Ovary (tissue), 9 donors: ENCODE measurements around the gene PDXP. TPM values are rescaled to one million over a fixed set of nuclear protein-coding genes. Genes with fewer than 3 reads are reported as not detected.

Source experiments
- DNase-seq, 5 donors: peaks; one replicate each; pipeline ENCODE4 v3.0.0-alpha.2; 2019 to 2020
- H3K27ac ChIP-seq, 2 donors: fragments of 200-600 bp; one replicate each; pipeline versions ENCODE4 v1.5.1 to v1.8.0; 2019 to 2022
- H3K27me3 ChIP-seq: fragments of 200-600 bp; one replicate; pipeline ENCODE4 v1.8.0; 2022
- H3K36me3 ChIP-seq: fragments of 200-600 bp; sonication (generic); one replicate; pipeline ENCODE4 v1.5.1; 2019
- H3K4me1 ChIP-seq: one replicate; pipeline ENCODE4 v1.8.1; 2013; ENCODE audit warnings: mild to moderate bottlenecking, moderate library complexity; ENCODE audit not compliant: insufficient read depth
- H3K4me3 ChIP-seq: fragments of 200-600 bp; sonication (generic); one replicate; pipeline ENCODE4 v1.5.1; 2017
- H3K9me3 ChIP-seq, 2 donors: fragments of 200-600 bp in 1 of 2; sonication (generic) in 1 of 2; one replicate each; pipeline versions ENCODE4 v1.5.1 to v1.8.1; 2013 to 2019; ENCODE audit warnings: mild to moderate bottlenecking in 1 of 2, moderate library complexity in 1 of 2
- EP300 ChIP-seq: sonication (generic); formaldehyde crosslinking; IDR thresholded peaks from one replicate; pipeline ENCODE4 v1.6.1; 2017; ENCODE audit warnings: antibody characterized with exemption
- POLR2A ChIP-seq: fragments of 450-650 bp; IDR thresholded peaks from one replicate; pipeline ENCODE4 v1.6.1; 2017; ENCODE audit warnings: antibody characterized with exemption, mild to moderate bottlenecking, moderate library complexity
- WGBS, 3 donors: extraction: QIAGEN DNeasy Blood & Tissue Kit in 1 of 3; methylation state at CpG; one replicate each; pipeline versions ENCODE4 v1.1.5 to v1.1.7; 2013 to 2017; 5-methylcytosine and 5-hydroxymethylcytosine counted together
- intact Hi-C, 4 donors: fragments of 100-400 bp; cut with DNase I; formaldehyde crosslinking; loops; one replicate each; pipeline versions ENCODE4 v1.11.0 to v1.15.1; 2022 to 2023
- polyA plus RNA-seq, 2 donors: library from polyadenylated mRNA; stranded (reverse); fragments of 200-250 nt in 1 of 2; fragments of 350-450 nt in 1 of 2; fragmentation: Illumina TruSeq in 1 of 2; extraction: RNeasy Lipid Tissue Mini Kit (QIAGEN cat#74804) in 1 of 2; gene quantifications; one replicate each; pipeline ENCODE4 v1.2.3, GENCODE V29; 2013 to 2014
- total RNA-seq, 7 donors: library from RNA; depleted of rRNA in 2 of 7; stranded (reverse); fragments of >200 nt in 2 of 7; fragmentation: NEBNext Ultra II Directional in 3 of 7; extraction: Animal tissue kit (Norgen Biotek cat#: 25700) in 3 of 7; gene quantifications; one replicate each; pipeline versions ENCODE4 v1.1.0 to v1.2.4, GENCODE V29; 2016 to 2023
- TF ChIP-seq, protein P1 (sequence below), 3 donors: fragments of 450-650 bp in 2 of 3; fragments of 200-600 bp in 1 of 3; IDR thresholded peaks; one replicate each; pipeline versions ENCODE4 v1.5.1 to v1.8.0; 2016 to 2022; ENCODE audit warnings: antibody characterized with exemption in 3 of 3, mild to moderate bottlenecking in 1 of 3
- donor health status: DM: no; HTN: no; CAD: no; lungs with moderate emphysema.
- donor health status: DM: no; HTN: no; CAD: no.
- donor health status: Bipolar disorder and iron deficiency.
- donor health status: DM: yes; HTN: yes; CAD: no.
- donor health status: DM: no; HTN: no; CAD: no.
- donor health status: DM: yes; HTN: yes; CAD: no.

Gene PDXP
- total and polyA plus RNA-seq, 9 donors, result 8.1 to 15.9 (median 12.7) TPM

DNA sequence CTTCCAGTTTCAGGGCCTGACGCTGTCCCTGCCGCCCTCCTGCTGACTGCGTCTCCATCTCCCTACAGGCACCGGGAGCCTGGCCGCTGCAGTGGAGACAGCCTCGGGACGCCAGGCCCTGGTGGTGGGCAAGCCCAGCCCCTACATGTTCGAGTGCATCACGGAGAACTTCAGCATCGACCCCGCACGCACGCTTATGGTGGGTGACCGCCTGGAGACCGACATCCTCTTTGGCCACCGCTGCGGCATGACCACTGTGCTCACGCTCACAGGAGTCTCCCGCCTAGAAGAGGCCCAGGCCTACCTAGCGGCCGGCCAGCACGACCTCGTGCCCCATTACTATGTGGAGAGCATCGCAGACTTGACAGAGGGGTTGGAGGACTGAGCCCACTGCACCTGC, 7.0 kb downstream of the PDXP start:
- H3K27me3 ChIP-seq, result no peaks in the 10 kb centered on the region
- H3K4me1 ChIP-seq, result peaks cover 3% of the 10 kb centered on the region
- H3K9me3 ChIP-seq, result no peaks in the 10 kb centered on the region
- no peak for DNase-seq
- no peak for TF ChIP-seq EP300
- TF ChIP-seq POLR2A, result no peak
- TF ChIP-seq, protein P1, sequence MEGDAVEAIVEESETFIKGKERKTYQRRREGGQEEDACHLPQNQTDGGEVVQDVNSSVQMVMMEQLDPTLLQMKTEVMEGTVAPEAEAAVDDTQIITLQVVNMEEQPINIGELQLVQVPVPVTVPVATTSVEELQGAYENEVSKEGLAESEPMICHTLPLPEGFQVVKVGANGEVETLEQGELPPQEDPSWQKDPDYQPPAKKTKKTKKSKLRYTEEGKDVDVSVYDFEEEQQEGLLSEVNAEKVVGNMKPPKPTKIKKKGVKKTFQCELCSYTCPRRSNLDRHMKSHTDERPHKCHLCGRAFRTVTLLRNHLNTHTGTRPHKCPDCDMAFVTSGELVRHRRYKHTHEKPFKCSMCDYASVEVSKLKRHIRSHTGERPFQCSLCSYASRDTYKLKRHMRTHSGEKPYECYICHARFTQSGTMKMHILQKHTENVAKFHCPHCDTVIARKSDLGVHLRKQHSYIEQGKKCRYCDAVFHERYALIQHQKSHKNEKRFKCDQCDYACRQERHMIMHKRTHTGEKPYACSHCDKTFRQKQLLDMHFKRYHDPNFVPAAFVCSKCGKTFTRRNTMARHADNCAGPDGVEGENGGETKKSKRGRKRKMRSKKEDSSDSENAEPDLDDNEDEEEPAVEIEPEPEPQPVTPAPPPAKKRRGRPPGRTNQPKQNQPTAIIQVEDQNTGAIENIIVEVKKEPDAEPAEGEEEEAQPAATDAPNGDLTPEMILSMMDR (IDR thresholded peaks at IDR 0.05), result no peak
- 90 to 93% (median 90%) methylated on average over 24 of the region's 24 CpGs for WGBS, 3 donors
- no peaks in the 10 kb centered on the region for H3K36me3 ChIP-seq
- no peak overlapping the region for H3K4me3 ChIP-seq
- intact Hi-C loops, result no loop called here
- H3K27ac ChIP-seq, result no peak overlapping the region

- no peak for DNase-seq
- H3K4me1 ChIP-seq, result peaks cover 9% of the 10 kb centered on the region
- no peaks in the 10 kb centered on the region for H3K36me3 ChIP-seq
- H3K27ac ChIP-seq, result no peak overlapping the region
- no peaks in the 10 kb centered on the region for H3K27me3 ChIP-seq
- intact Hi-C loops, result no loop called here
- H3K9me3 ChIP-seq, result no peaks in the 10 kb centered on the region
- no peak for TF ChIP-seq POLR2A
- no peak for TF ChIP-seq EP300
- TF ChIP-seq, protein P1 (IDR thresholded peaks at IDR 0.05), result no peak
- no peak overlapping the region for H3K4me3 ChIP-seq
- WGBS, 3 donors, result 30 to 54% (median 33%) methylated on average over 6 of the region's 6 CpGs
These were observed 11.1 kb downstream of the PDXP start for GRCh38 chr22:37669586-37669985.

DNA sequence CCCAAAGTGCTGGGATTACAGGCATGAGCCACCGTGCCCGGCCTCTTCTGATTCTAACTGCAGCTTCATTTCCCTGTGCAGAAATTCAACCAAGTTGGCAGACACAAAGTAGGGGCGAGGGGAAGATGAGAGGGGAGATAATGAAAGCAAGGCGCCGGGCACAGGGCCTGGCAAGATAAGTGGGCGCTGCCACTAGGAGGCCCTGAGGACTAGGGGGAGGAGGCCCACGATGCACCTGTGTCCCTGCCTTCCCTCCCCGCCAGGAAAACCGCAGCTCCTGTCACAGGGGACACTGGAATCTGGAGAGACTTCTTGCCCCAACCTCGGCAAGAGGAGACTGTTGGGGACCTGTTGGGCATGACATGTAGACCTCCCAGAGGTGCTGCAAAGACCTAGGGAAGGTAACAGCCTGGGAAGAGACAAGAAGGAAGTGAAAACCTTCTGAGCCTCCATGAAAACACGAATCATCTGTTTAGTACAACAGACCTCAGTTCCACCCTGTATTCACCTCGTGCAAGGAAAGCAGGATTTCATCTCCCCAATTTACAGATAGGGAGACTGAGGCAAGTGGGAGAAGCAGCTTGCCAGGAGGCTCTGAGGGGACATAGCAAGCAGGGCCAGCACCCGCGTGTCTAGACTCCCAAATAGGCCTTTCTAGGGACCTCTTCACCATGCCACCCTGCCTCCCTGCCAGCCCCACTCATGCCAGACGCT, 13.8 kb downstream of the PDXP start:
- 79 to 82% (median 81%) methylated on average over 15 of the region's 15 CpGs for WGBS, 3 donors
- H3K9me3 ChIP-seq, result no peaks in the 10 kb centered on the region
- H3K27me3 ChIP-seq, result no peaks in the 10 kb centered on the region
- DNase-seq, result no peak
- peaks cover 8% of the 10 kb centered on the region for H3K4me1 ChIP-seq
- intact Hi-C loops, result loop anchor here in 2 of 4 donors (5.0 to 10.0 kb wide), 2 partner anchors 48 to 50 kb away; no protein-coding TSS in a partner anchor
- TF ChIP-seq, protein P1 (IDR thresholded peaks at IDR 0.05), result no peak
- TF ChIP-seq POLR2A (no peak), EP300 (no peak)
- H3K27ac ChIP-seq, result peak overlapping the region in 1 of 2 donors; percentile 94
- H3K4me3 ChIP-seq, result no peak overlapping the region
- no peaks in the 10 kb centered on the region for H3K36me3 ChIP-seq

DNA sequence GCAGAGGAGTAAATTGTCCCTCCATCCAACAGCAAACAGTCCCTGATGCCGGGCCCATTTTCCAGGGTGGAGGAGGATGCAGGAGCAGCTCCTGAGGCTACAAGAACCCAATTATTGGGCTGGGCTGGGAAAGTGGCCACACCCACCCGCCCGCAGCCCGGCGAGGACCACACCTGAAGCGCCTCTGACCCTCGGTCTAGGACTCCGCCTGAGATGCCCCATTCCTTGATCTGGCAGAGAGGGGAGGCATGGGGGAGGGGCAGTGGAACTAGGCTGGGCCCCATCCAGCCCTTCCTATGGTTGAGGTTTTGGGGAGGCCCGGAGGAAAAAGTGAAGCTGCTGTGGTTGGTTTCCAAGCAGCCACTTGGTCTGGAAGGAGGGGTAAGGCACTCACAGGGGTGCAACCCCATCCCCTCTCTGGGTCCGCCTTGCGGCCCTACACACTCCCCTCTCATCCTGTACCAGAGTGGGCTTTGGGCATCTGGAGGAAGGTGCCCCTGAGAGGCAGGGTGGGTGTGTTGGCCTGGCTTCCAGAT, 14.5 kb downstream of the PDXP start:
- H3K4me1 ChIP-seq, result peaks cover 8% of the 10 kb centered on the region
- TF ChIP-seq, protein P1 (IDR thresholded peaks at IDR 0.05), result no peak
- TF ChIP-seq POLR2A (no peak), EP300 (no peak)
- WGBS, 3 donors, result 72 to 78% (median 74%) methylated on average over 11 of the region's 11 CpGs

More for the DNA sequence above, 14.5 kb downstream of the PDXP start:
- H3K9me3 ChIP-seq, result no peaks in the 10 kb centered on the region
- no peaks in the 10 kb centered on the region for H3K27me3 ChIP-seq
- peak overlapping the region in 1 of 2 donors; percentile 94 for H3K27ac ChIP-seq
- no peaks in the 10 kb centered on the region for H3K36me3 ChIP-seq
- no peak overlapping the region for H3K4me3 ChIP-seq
- DNase-seq, result peak in 1 of 5 donors; percentile 22
- intact Hi-C loops, result loop anchor here in 2 of 4 donors (5.0 to 10.0 kb wide), 2 partner anchors 48 to 51 kb away; no protein-coding TSS in a partner anchor
